ENCODE measurements around the gene POGK. TPM values are rescaled to one million over a fixed set of nuclear protein-coding genes. Genes with fewer than 3 reads are reported as not detected.

The POGK gene
- total RNA-seq = 17.7 and 24.2 TPM in 2 replicates

GRCh38 chr1:166838766-166839599 is at the start of gene POGK:
Gene POGK (plus strand): TSS chr1:166839475. CDS start chr1:166840957, 1,482 bp downstream.

GRCh38 chr1:166875734-166876539 is 36.7 kb downstream of the POGK start, which contains the start of gene TADA1:
Gene TADA1 (minus strand): TSS chr1:166876264. CDS start chr1:166876233, 31 bp downstream.

Other genes starting within 250 kb of the POGK start
- 6.3 and 9.8 TPM in 2 replicates for gene TADA1, start 36.8 kb downstream of the POGK start, total RNA-seq
- gene ILDR2, start 136.1 kb downstream of the POGK start, total RNA-seq = 0.09 TPM in 1 of 2 replicates, not detected in the other
- gene MAEL, start 149.8 kb downstream of the POGK start, total RNA-seq = not detected in 2 replicates

Measured in pericardium fibroblast (primary cell).